ENCODE measurements around the gene RGS9BP. TPM values are rescaled to one million over a fixed set of nuclear protein-coding genes. Genes with fewer than 3 reads are reported as not detected.

RGS9BP gene
- total and polyA plus RNA-seq, 2 donors: 1.0 to 1.3 TPM

GRCh38 chr19:32674931-32675719 lies 523 bp upstream of the RGS9BP start, which contains the start of gene ANKRD27:
TSS of gene ANKRD27 (minus strand) at chr19:32675180. CDS start at chr19:32659015, 16,165 bp downstream.
- peak within 1 kb of the TSS; percentile 81 for H3K4me3 ChIP-seq (ENCODE audit: low read depth, low read length)
- peak within 1 kb of the TSS; percentile 83 for H3K27ac ChIP-seq (ENCODE audit: low read depth)
- DNase-seq (ENCODE audit: extremely low spot score): peak; percentile 95
- H3K4me1 ChIP-seq (ENCODE audit: insufficient read depth): no peaks in the 10 kb centered on the region
- no peaks in the 10 kb centered on the region for H3K36me3 ChIP-seq (ENCODE audit: insufficient read depth)
- WGBS: under 1% methylated on average over 75 of the region's 75 CpGs

GRCh38 chr19:32676186-32676894 lies 692 bp downstream of the RGS9BP start:
- 2% methylated on average over 93 of the region's 93 CpGs for WGBS
- no peak for DNase-seq (ENCODE audit: extremely low spot score)
- H3K4me1 ChIP-seq (ENCODE audit: insufficient read depth): no peaks in the 10 kb centered on the region
- no peaks in the 10 kb centered on the region for H3K36me3 ChIP-seq (ENCODE audit: insufficient read depth)
- H3K4me3 ChIP-seq (ENCODE audit: low read depth, low read length): peak overlapping the region; percentile 81
- H3K27ac ChIP-seq (ENCODE audit: low read depth): no peak overlapping the region

- no peak for DNase-seq (ENCODE audit: extremely low spot score)
- Histone ChIP-seq H3K4me1 (ENCODE audit: insufficient read depth) (no peaks in the 10 kb centered on the region), H3K36me3 (ENCODE audit: insufficient read depth) (no peaks in the 10 kb centered on the region), H3K27ac (ENCODE audit: low read depth) (no peak overlapping the region), H3K4me3 (ENCODE audit: low read depth, low read length) (peak overlapping the region; percentile 81)
- 12% methylated on average over 33 of the region's 33 CpGs for WGBS
Measured at GRCh38 chr19:32676895-32677359, 1.3 kb downstream of the RGS9BP start.

GRCh38 chr19:32677657-32678056 lies 2.0 kb downstream of the RGS9BP start:
- Histone ChIP-seq H3K4me1 (ENCODE audit: insufficient read depth) (no peaks in the 10 kb centered on the region), H3K4me3 (ENCODE audit: low read depth, low read length) (no peak overlapping the region), H3K27ac (ENCODE audit: low read depth) (no peak overlapping the region), H3K36me3 (ENCODE audit: insufficient read depth) (no peaks in the 10 kb centered on the region)
- WGBS: 27% methylated on average over 9 of the region's 9 CpGs
- DNase-seq (ENCODE audit: extremely low spot score): no peak

- 81% methylated on average over 2 of the region's 2 CpGs for WGBS
- no peak overlapping the region for H3K27ac ChIP-seq (ENCODE audit: low read depth)
- no peak for DNase-seq (ENCODE audit: extremely low spot score)
- H3K4me3 ChIP-seq (ENCODE audit: low read depth, low read length): no peak overlapping the region
- H3K4me1 ChIP-seq (ENCODE audit: insufficient read depth): no peaks in the 10 kb centered on the region
- no peaks in the 10 kb centered on the region for H3K36me3 ChIP-seq (ENCODE audit: insufficient read depth)
Measured at GRCh38 chr19:32680986-32681385, 5.3 kb downstream of the RGS9BP start.

- Histone ChIP-seq H3K36me3 (ENCODE audit: insufficient read depth) (peaks cover 4% of the 10 kb centered on the region), H3K27ac (ENCODE audit: low read depth) (no peak overlapping the region), H3K4me1 (ENCODE audit: insufficient read depth) (no peaks in the 10 kb centered on the region), H3K4me3 (ENCODE audit: low read depth, low read length) (no peak overlapping the region)
- 88% methylated on average over 4 of the region's 4 CpGs for WGBS
- DNase-seq (ENCODE audit: extremely low spot score): no peak
Measured at GRCh38 chr19:32682317-32682716, 6.7 kb downstream of the RGS9BP start.

- no peak overlapping the region for H3K4me3 ChIP-seq (ENCODE audit: low read depth, low read length)
- 90% methylated on average over 6 of the region's 6 CpGs for WGBS
- no peaks in the 10 kb centered on the region for H3K4me1 ChIP-seq (ENCODE audit: insufficient read depth)
- H3K27ac ChIP-seq (ENCODE audit: low read depth): no peak overlapping the region
- H3K36me3 ChIP-seq (ENCODE audit: insufficient read depth): peaks cover 4% of the 10 kb centered on the region
- DNase-seq (ENCODE audit: extremely low spot score): no peak
Measured at GRCh38 chr19:32686847-32687475, 11.3 kb downstream of the RGS9BP start.

- Histone ChIP-seq H3K4me1 (ENCODE audit: insufficient read depth) (no peaks in the 10 kb centered on the region), H3K27ac (ENCODE audit: low read depth) (no peak overlapping the region), H3K4me3 (ENCODE audit: low read depth, low read length) (no peak overlapping the region), H3K36me3 (ENCODE audit: insufficient read depth) (peaks cover 4% of the 10 kb centered on the region)
- no peak for DNase-seq (ENCODE audit: extremely low spot score)
- 94% methylated on average over 4 of the region's 4 CpGs for WGBS
Measured at GRCh38 chr19:32687681-32688080, 12.0 kb downstream of the RGS9BP start.

- Histone ChIP-seq H3K4me1 (ENCODE audit: insufficient read depth) (no peaks in the 10 kb centered on the region), H3K4me3 (ENCODE audit: low read depth, low read length) (no peak overlapping the region), H3K36me3 (ENCODE audit: insufficient read depth) (peaks cover 4% of the 10 kb centered on the region), H3K27ac (ENCODE audit: low read depth) (no peak overlapping the region)
- DNase-seq (ENCODE audit: extremely low spot score): no peak
- WGBS: 82% methylated on average over 1 of the region's 1 CpG
Measured at GRCh38 chr19:32688311-32688710, 12.7 kb downstream of the RGS9BP start.

GRCh38 chr19:32691291-32691951 lies 15.8 kb downstream of the RGS9BP start, which contains the start of gene NUDT19:
TSS of gene NUDT19 (plus strand) at chr19:32691821. CDS start at chr19:32691961, 140 bp downstream.
- Histone ChIP-seq H3K27ac (ENCODE audit: low read depth) (peak within 1 kb of the TSS; percentile 92), H3K4me3 (ENCODE audit: low read depth, low read length) (peak within 1 kb of the TSS; percentile 85), H3K36me3 (ENCODE audit: insufficient read depth) (peaks cover 4% of the 10 kb centered on the region), H3K4me1 (ENCODE audit: insufficient read depth) (no peaks in the 10 kb centered on the region)
- DNase-seq (ENCODE audit: extremely low spot score): peak; percentile 31
- 7% methylated on average over 32 of the region's 32 CpGs for WGBS

- Histone ChIP-seq H3K4me3 (ENCODE audit: low read depth, low read length) (peak overlapping the region; percentile 85), H3K36me3 (ENCODE audit: insufficient read depth) (no peaks in the 10 kb centered on the region), H3K27ac (ENCODE audit: low read depth) (peak overlapping the region; percentile 92), H3K4me1 (ENCODE audit: insufficient read depth) (no peaks in the 10 kb centered on the region)
- DNase-seq (ENCODE audit: extremely low spot score): no peak
- WGBS: 7% methylated on average over 93 of the region's 93 CpGs
Measured at GRCh38 chr19:32691952-32692726, 16.5 kb downstream of the RGS9BP start.

- H3K4me3 ChIP-seq (ENCODE audit: low read depth, low read length): peak overlapping the region; percentile 85
- H3K4me1 ChIP-seq (ENCODE audit: insufficient read depth): no peaks in the 10 kb centered on the region
- H3K36me3 ChIP-seq (ENCODE audit: insufficient read depth): no peaks in the 10 kb centered on the region
- peak overlapping the region; percentile 40 for H3K27ac ChIP-seq (ENCODE audit: low read depth)
- DNase-seq (ENCODE audit: extremely low spot score): no peak
- WGBS: 52% methylated on average over 7 of the region's 7 CpGs
Measured at GRCh38 chr19:32692727-32693061, 17.0 kb downstream of the RGS9BP start.
